ENCODE measurements around the gene TGFB1.
"Not testable (repeated sequence)": the region's sequence is repeated elsewhere in the genome, so short reads cannot be mapped to it uniquely, and the experiment has no call there.

Gene TGFB1

GRCh38 chr19:41367848-41368301 is 14.2 kb upstream of the TGFB1 start:
- DNase-seq: no peak

- no peak for DNase-seq
These were observed 12.4 kb upstream of the TGFB1 start for GRCh38 chr19:41366089-41366488.

- no peak for DNase-seq
These were observed 11.0 kb upstream of the TGFB1 start for GRCh38 chr19:41364524-41365391.

- DNase-seq: peak; percentile 98 to 99
These were observed 10.2 kb upstream of the TGFB1 start, which contains the start of gene B9D2 for GRCh38 chr19:41363753-41364523. Gene B9D2 (minus strand): TSS chr19:41364149. CDS start chr19:41363519, 630 bp downstream.

- no peak for DNase-seq
These were observed 9.6 kb upstream of the TGFB1 start for GRCh38 chr19:41363371-41363752.

- DNase-seq: no peak
These were observed 8.6 kb upstream of the TGFB1 start for GRCh38 chr19:41362143-41362847.

- DNase-seq: no peak
These were observed 6.0 kb upstream of the TGFB1 start for GRCh38 chr19:41359741-41360140.

- no peak for DNase-seq
These were observed 4.0 kb upstream of the TGFB1 start for GRCh38 chr19:41357746-41358145.

GRCh38 chr19:41356984-41357739 is 3.4 kb upstream of the TGFB1 start:
- DNase-seq: peak; percentile 52

GRCh38 chr19:41355802-41356201 is 2.1 kb upstream of the TGFB1 start:
- DNase-seq: no peak

- no peak for DNase-seq
These were observed 1.3 kb upstream of the TGFB1 start for GRCh38 chr19:41355035-41355434.

- DNase-seq: no peak
These were observed 726 bp upstream of the TGFB1 start for GRCh38 chr19:41354343-41354953.

- peak; percentile 76 to 77 for DNase-seq
These were observed 885 bp downstream of the TGFB1 start for GRCh38 chr19:41352609-41353465.

- DNase-seq: no peak
These were observed 1.5 kb downstream of the TGFB1 start for GRCh38 chr19:41352279-41352608.

- peak; percentile 82 to 84 for DNase-seq
These were observed 2.1 kb downstream of the TGFB1 start for GRCh38 chr19:41351339-41352245.

- no peak for DNase-seq
These were observed 2.9 kb downstream of the TGFB1 start for GRCh38 chr19:41350735-41351338.

- not testable (repeated sequence) for DNase-seq
These were observed 6.8 kb downstream of the TGFB1 start for GRCh38 chr19:41346916-41347315.

GRCh38 chr19:41344162-41344561 is 9.6 kb downstream of the TGFB1 start:
- DNase-seq: no peak

GRCh38 chr19:41341669-41342490 is 11.8 kb downstream of the TGFB1 start:
- no peak for DNase-seq
